Muscle layer of duodenum (tissue), 2 donors: ENCODE measurements around the gene NTM.
"Not testable (repeated sequence)": the region's sequence is repeated elsewhere in the genome, so short reads cannot be mapped to it uniquely, and the experiment has no call there.

ENCODE experiments used
- H3K27ac ChIP-seq: one replicate; pipeline ENCODE4 v1.7.0; 2013; ENCODE audit warnings: mild to moderate bottlenecking, low read length
- H3K27me3 ChIP-seq: one replicate; pipeline ENCODE4 v1.7.0; 2013; ENCODE audit warnings: low read depth, mild to moderate bottlenecking, control low read depth, low read length
- H3K36me3 ChIP-seq, 2 donors: one replicate each; pipeline ENCODE4 v1.7.0; 2013; ENCODE audit warnings: low read length in 2 of 2, control low read depth in 1 of 2, mild to moderate bottlenecking in 1 of 2; ENCODE audit not compliant: insufficient read depth in 2 of 2, control insufficient read depth in 1 of 2
- H3K4me1 ChIP-seq, 2 donors: one replicate each; pipeline ENCODE4 v1.7.0; 2013; ENCODE audit warnings: low read length in 2 of 2, mild to moderate bottlenecking in 2 of 2, control low read depth in 1 of 2, moderate library complexity in 1 of 2; ENCODE audit not compliant: insufficient read depth in 2 of 2, control insufficient read depth in 1 of 2
- H3K4me3 ChIP-seq, 2 donors: one replicate each; pipeline ENCODE4 v1.7.0; 2013; ENCODE audit warnings: low read length in 2 of 2, low read depth in 1 of 2, mild to moderate bottlenecking in 1 of 2
- H3K9me3 ChIP-seq, 2 donors: one replicate each; pipeline ENCODE4 v1.7.0; 2013; ENCODE audit warnings: low read length in 2 of 2, control low read depth in 1 of 2, mild to moderate bottlenecking in 1 of 2; ENCODE audit not compliant: control insufficient read depth in 1 of 2
- donor health status: healthy.

NTM gene

DNA sequence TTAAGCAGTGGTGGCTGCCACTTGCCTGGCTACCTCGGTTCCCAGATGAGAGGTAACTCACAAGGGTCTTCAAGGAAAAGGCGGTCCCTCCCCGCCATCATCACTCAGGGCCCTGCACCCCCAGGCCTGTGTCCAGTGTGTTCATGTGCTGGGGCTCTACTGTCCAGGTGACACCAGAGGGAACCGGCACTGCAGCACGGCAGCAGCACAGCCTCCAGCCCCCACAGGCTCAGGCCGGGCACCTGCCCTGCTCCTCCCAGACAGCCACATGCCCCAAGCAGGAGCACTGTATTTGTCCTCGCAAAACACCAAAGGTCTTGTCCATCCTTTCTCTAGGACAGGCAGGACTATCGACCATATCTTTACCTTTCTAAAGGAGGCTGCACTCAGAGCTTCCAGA lies 982.1 kb downstream of the NTM start:
- peaks cover 0 to 5% of the 10 kb centered on the region in 2 donors for H3K4me1 ChIP-seq
- H3K9me3 ChIP-seq, result no peaks in the 10 kb centered on the region
- no peaks in the 10 kb centered on the region for H3K36me3 ChIP-seq
- no peaks in the 10 kb centered on the region for H3K27me3 ChIP-seq
- H3K27ac ChIP-seq, result no peak overlapping the region
- no peak overlapping the region for H3K4me3 ChIP-seq

GRCh38 chr11:132353255-132353654 lies 982.8 kb downstream of the NTM start:
- Histone ChIP-seq H3K27ac (no peak overlapping the region), H3K4me3 (no peak overlapping the region), H3K36me3 (no peaks in the 10 kb centered on the region), H3K27me3 (no peaks in the 10 kb centered on the region), H3K9me3 (no peaks in the 10 kb centered on the region), H3K4me1 (peaks cover 0 to 5% of the 10 kb centered on the region in 2 donors)

GRCh38 chr11:132357811-132358572 lies 987.6 kb downstream of the NTM start:
- no peaks in the 10 kb centered on the region for H3K9me3 ChIP-seq
- H3K27ac ChIP-seq, result no peak overlapping the region
- H3K36me3 ChIP-seq, result no peaks in the 10 kb centered on the region

DNA sequence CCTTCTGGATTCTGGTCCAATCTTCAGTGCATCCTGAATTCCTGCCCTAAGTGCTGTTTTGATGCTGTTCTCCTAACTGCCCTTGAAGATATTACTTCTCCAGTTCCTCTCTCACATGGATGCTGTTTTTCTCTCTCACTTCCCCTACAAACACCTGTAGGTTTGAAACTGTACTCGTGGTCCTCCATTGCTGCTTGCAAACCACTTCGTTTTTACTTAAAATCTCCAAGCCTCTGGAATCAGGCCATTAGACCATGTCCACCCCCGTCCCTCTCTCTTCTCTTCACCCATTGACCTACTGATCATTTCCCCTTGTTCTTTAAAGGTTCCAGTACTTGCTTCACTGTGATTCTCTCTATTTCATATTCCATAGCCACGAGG lies 988.1 kb downstream of the NTM start:
- H3K4me3 ChIP-seq, result no peak overlapping the region
- no peaks in the 10 kb centered on the region for H3K36me3 ChIP-seq
- H3K4me1 ChIP-seq, result no peaks in the 10 kb centered on the region
- H3K27ac ChIP-seq, result no peak overlapping the region
- no peaks in the 10 kb centered on the region for H3K27me3 ChIP-seq
- H3K9me3 ChIP-seq, result no peaks in the 10 kb centered on the region

More at GRCh38 chr11:132357811-132358572, 987.6 kb downstream of the NTM start:
- Histone ChIP-seq H3K27me3 (no peaks in the 10 kb centered on the region), H3K4me1 (no peaks in the 10 kb centered on the region), H3K4me3 (no peak overlapping the region)

DNA sequence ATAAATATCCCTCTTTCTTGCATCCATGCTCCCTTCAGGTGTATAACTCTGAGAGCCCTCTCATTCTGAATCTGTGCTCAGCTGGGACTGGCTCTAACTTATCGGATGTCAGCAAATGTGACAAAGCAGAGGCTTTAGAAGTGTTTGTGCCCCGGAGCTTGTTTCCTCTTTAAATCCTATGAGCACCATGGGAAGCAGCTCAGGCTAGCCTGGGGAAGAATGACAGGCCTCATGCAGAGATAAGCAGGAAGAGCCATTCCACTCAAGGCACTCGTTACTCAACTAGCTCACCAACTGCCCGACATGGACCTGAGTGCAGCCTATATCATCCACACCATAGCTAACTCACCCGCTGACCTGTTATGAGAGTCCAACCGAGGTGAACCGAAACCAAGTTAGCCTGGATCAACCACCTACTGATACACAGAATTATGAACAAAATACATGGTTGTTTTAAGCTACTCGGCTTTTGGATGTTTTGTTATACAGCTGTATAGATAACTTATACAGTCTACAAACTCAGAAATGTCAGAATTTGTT lies 990.7 kb downstream of the NTM start:
- Histone ChIP-seq H3K27me3 (no peaks in the 10 kb centered on the region), H3K4me1 (no peaks in the 10 kb centered on the region), H3K27ac (no peak overlapping the region), H3K36me3 (no peaks in the 10 kb centered on the region), H3K9me3 (no peaks in the 10 kb centered on the region), H3K4me3 (no peak overlapping the region)

GRCh38 chr11:132365650-132366049 lies 995.2 kb downstream of the NTM start:
- Histone ChIP-seq H3K36me3 (no peaks in the 10 kb centered on the region), H3K4me1 (no peaks in the 10 kb centered on the region), H3K27me3 (no peaks in the 10 kb centered on the region), H3K9me3 (no peaks in the 10 kb centered on the region), H3K4me3 (no peak overlapping the region), H3K27ac (no peak overlapping the region)

DNA sequence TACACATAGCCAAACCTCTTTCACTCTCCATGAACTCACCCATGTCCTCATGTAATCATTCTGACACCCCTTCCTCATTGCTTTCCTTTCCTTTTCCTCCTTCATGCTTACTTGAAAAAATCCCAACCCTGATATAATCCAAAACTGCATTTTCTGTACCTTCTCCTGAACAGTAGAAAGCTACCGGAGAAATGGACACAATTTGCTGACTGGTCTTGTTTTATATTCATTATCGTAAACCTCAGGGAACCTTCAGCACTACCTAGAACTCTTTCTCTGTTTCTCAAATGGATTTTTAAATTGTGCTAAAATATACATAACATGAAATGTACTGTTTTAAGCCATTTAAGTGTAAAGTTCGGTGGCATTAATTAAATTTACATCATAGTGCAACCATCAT lies 996.9 kb downstream of the NTM start:
- Histone ChIP-seq H3K9me3 (no peaks in the 10 kb centered on the region), H3K4me1 (no peaks in the 10 kb centered on the region), H3K36me3 (no peaks in the 10 kb centered on the region), H3K27me3 (no peaks in the 10 kb centered on the region), H3K27ac (no peak overlapping the region), H3K4me3 (no peak overlapping the region)

GRCh38 chr11:132370114-132370513 lies 999.7 kb downstream of the NTM start:
- not testable (repeated sequence) for H3K36me3 ChIP-seq, H3K27ac ChIP-seq, H3K27me3 ChIP-seq, H3K4me1 ChIP-seq, H3K9me3 ChIP-seq, H3K4me3 ChIP-seq

GRCh38 chr11:132373405-132374143 lies 1003.2 kb downstream of the NTM start:
- Histone ChIP-seq H3K27ac (no peak overlapping the region), H3K4me3 (no peak overlapping the region), H3K27me3 (no peaks in the 10 kb centered on the region), H3K4me1 (no peaks in the 10 kb centered on the region), H3K36me3 (no peaks in the 10 kb centered on the region), H3K9me3 (no peaks in the 10 kb centered on the region)

DNA sequence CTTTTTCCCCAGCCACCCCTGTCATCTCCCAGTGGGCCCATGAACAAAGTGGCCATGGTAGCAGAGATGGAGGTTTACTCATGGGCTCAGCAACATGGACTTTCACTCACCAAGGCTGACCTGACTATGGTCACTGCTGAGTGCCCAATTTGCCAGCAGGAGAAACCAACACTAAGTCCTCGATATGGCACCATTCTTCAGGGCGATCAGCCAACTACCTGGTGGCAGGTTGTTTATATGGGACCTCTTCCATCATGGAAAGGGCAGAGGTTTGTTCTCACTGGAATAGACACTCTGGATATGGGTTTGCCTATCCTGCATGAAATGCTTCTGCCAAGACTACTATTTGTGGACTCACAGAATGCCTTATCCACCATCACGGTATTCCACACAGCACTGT lies 1009.1 kb downstream of the NTM start:
- Histone ChIP-seq H3K27me3 (no peaks in the 10 kb centered on the region), H3K9me3 (peaks cover 0 to 4% of the 10 kb centered on the region in 2 donors), H3K4me1 (no peaks in the 10 kb centered on the region), H3K4me3 (no peak overlapping the region), H3K27ac (no peak overlapping the region), H3K36me3 (no peaks in the 10 kb centered on the region)
